Gastrocnemius medialis (tissue), 4 donors: ENCODE results near the gene PKNOX1.

Source experiments
- CTCF ChIP-seq, 5 experiments: fragments of 450-650 bp in 3 of 5; fragments of 200-600 bp in 2 of 5; sonication (generic) in 2 of 5; IDR thresholded peaks in 4 of 5; conservative IDR thresholded peaks in 1 of 5; 1 replicate in 4 of 5; 2 replicates in 1 of 5; pipeline ENCODE4 v1.5.1; 2016 to 2019; ENCODE audit warnings: antibody characterized with exemption in 5 of 5, mild to moderate bottlenecking in 3 of 5, moderate library complexity in 3 of 5
- POLR2A ChIP-seq, 2 donors: fragments of 450-650 bp; IDR thresholded peaks; one replicate each; pipeline ENCODE4 v1.6.1; 2017; ENCODE audit warnings: antibody characterized with exemption in 2 of 2, mild to moderate bottlenecking in 2 of 2, moderate library complexity in 2 of 2

GRCh38 chr21:42975886-42976608 lies 1.7 kb downstream of the PKNOX1 start:
- no peak for TF ChIP-seq CTCF (IDR thresholded peaks at IDR 0.05 in 4 of 5, conservative IDR thresholded peaks at IDR 0.05 in 1 of 5)
- peak; percentile 61 to 74 for TF ChIP-seq POLR2A (IDR thresholded peaks at IDR 0.05)
